ENCODE measurements around the gene FAM222A. TPM values are rescaled to one million over a fixed set of nuclear protein-coding genes. Genes with fewer than 3 reads are reported as not detected.

Gene FAM222A
- total RNA-seq, 1 experiment from 2014 or later: 3.7 TPM

DNA sequence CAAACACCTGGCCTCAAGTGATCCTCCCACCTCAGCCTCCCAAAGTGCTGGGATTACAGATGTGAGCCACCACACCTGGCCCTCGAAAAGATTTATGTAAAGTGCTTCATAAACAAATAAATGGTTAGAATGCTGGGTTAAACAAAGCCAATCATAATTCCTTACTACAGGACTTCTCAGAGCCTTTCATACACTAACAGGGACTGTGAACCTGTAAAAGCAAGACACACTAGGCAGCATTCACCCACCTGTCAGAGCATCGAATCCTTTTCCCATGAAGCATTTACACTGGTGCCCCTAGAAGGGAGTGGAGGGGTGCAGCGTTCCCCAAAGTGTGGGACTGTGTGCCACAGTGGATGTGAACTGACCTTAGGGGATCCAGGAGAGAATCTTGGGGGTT, 90.1 kb downstream of the FAM222A start:
- H4K20me1 ChIP-seq (ENCODE audit: insufficient read depth): no peaks in the 10 kb centered on the region
- DNase-seq (ENCODE audit: low read depth, low spot score): no peak
- no peaks in the 10 kb centered on the region for H3K27me3 ChIP-seq (ENCODE audit: insufficient read depth, low read length)
- RAD21 ChIA-PET (ENCODE audit: low non-redundant PET in 1 of 2, low total read pairs in 2 of 2, uncharacterized antibody in 2 of 2, unreplicated experiment in 2 of 2): no interaction called here
- no peaks in the 10 kb centered on the region for H3K9me3 ChIP-seq (ENCODE audit: control insufficient read depth in 1 of 2, insufficient read depth in 1 of 2, low read depth in 1 of 2, low read length in 2 of 2)
- no peaks in the 10 kb centered on the region for H3K9me2 ChIP-seq (ENCODE audit: insufficient read depth)
- no peaks in the 10 kb centered on the region for H3K36me3 ChIP-seq (ENCODE audit: control insufficient read depth in 1 of 2, insufficient read depth in 2 of 2, low read length in 2 of 2)
- no peak overlapping the region for H2AFZ ChIP-seq (ENCODE audit: low read depth, low read length, poor library complexity, severe bottlenecking)
- H3K4me1 ChIP-seq (ENCODE audit: control insufficient read depth in 1 of 2, insufficient read depth in 2 of 2, low read length in 2 of 2): no peaks in the 10 kb centered on the region
- TF ChIP-seq RAD21 (IDR thresholded peaks at IDR 0.05; ENCODE audit: low read depth): no peak
- TF ChIP-seq, protein P1, sequence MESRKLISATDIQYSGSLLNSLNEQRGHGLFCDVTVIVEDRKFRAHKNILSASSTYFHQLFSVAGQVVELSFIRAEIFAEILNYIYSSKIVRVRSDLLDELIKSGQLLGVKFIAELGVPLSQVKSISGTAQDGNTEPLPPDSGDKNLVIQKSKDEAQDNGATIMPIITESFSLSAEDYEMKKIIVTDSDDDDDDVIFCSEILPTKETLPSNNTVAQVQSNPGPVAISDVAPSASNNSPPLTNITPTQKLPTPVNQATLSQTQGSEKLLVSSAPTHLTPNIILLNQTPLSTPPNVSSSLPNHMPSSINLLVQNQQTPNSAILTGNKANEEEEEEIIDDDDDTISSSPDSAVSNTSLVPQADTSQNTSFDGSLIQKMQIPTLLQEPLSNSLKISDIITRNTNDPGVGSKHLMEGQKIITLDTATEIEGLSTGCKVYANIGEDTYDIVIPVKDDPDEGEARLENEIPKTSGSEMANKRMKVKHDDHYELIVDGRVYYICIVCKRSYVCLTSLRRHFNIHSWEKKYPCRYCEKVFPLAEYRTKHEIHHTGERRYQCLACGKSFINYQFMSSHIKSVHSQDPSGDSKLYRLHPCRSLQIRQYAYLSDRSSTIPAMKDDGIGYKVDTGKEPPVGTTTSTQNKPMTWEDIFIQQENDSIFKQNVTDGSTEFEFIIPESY (IDR thresholded peaks at IDR 0.05; ENCODE audit: extremely low read depth, insufficient replicate concordance, low read length): no peak
- TF ChIP-seq ZFX (IDR thresholded peaks at IDR 0.05): no peak
- no peak for TF ChIP-seq CEBPB (IDR thresholded peaks at IDR 0.05; ENCODE audit: low read depth)
- TF ChIP-seq EZH2 (IDR thresholded peaks at IDR 0.05): no peak
- TF ChIP-seq ELF1 (IDR thresholded peaks at IDR 0.05; ENCODE audit: borderline replicate concordance, low read depth): no peak
- TF ChIP-seq SIN3A (IDR thresholded peaks at IDR 0.05; ENCODE audit: low read depth): no peak
- no peak for TF ChIP-seq JUND (IDR thresholded peaks at IDR 0.05)
- TF ChIP-seq, protein P2, sequence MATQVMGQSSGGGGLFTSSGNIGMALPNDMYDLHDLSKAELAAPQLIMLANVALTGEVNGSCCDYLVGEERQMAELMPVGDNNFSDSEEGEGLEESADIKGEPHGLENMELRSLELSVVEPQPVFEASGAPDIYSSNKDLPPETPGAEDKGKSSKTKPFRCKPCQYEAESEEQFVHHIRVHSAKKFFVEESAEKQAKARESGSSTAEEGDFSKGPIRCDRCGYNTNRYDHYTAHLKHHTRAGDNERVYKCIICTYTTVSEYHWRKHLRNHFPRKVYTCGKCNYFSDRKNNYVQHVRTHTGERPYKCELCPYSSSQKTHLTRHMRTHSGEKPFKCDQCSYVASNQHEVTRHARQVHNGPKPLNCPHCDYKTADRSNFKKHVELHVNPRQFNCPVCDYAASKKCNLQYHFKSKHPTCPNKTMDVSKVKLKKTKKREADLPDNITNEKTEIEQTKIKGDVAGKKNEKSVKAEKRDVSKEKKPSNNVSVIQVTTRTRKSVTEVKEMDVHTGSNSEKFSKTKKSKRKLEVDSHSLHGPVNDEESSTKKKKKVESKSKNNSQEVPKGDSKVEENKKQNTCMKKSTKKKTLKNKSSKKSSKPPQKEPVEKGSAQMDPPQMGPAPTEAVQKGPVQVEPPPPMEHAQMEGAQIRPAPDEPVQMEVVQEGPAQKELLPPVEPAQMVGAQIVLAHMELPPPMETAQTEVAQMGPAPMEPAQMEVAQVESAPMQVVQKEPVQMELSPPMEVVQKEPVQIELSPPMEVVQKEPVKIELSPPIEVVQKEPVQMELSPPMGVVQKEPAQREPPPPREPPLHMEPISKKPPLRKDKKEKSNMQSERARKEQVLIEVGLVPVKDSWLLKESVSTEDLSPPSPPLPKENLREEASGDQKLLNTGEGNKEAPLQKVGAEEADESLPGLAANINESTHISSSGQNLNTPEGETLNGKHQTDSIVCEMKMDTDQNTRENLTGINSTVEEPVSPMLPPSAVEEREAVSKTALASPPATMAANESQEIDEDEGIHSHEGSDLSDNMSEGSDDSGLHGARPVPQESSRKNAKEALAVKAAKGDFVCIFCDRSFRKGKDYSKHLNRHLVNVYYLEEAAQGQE (IDR thresholded peaks at IDR 0.05; ENCODE audit: low read depth): no peak
- TF ChIP-seq, protein P3, sequence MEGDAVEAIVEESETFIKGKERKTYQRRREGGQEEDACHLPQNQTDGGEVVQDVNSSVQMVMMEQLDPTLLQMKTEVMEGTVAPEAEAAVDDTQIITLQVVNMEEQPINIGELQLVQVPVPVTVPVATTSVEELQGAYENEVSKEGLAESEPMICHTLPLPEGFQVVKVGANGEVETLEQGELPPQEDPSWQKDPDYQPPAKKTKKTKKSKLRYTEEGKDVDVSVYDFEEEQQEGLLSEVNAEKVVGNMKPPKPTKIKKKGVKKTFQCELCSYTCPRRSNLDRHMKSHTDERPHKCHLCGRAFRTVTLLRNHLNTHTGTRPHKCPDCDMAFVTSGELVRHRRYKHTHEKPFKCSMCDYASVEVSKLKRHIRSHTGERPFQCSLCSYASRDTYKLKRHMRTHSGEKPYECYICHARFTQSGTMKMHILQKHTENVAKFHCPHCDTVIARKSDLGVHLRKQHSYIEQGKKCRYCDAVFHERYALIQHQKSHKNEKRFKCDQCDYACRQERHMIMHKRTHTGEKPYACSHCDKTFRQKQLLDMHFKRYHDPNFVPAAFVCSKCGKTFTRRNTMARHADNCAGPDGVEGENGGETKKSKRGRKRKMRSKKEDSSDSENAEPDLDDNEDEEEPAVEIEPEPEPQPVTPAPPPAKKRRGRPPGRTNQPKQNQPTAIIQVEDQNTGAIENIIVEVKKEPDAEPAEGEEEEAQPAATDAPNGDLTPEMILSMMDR (IDR thresholded peaks at IDR 0.05 in 2 of 3, conservative IDR thresholded peaks at IDR 0.05 in 1 of 3; ENCODE audit: borderline replicate concordance in 1 of 3, insufficient read depth in 1 of 3, low read depth in 2 of 3, low read length in 2 of 3): no peak
- no peak for TF ChIP-seq TCF7L2 (IDR thresholded peaks at IDR 0.05; ENCODE audit: borderline replicate concordance, extremely low read depth, insufficient read depth, insufficient read length)
- no peak for TF ChIP-seq SRF (IDR thresholded peaks at IDR 0.05; ENCODE audit: low read depth)
- no peak for TF ChIP-seq YY1 (IDR thresholded peaks at IDR 0.05; ENCODE audit: extremely low read depth, insufficient replicate concordance, low read depth, low read length)
- TF ChIP-seq POLR2A (IDR thresholded peaks at IDR 0.05; ENCODE audit: borderline replicate concordance, extremely low read depth, insufficient read depth, insufficient read length): no peak
- TF ChIP-seq, protein P4, sequence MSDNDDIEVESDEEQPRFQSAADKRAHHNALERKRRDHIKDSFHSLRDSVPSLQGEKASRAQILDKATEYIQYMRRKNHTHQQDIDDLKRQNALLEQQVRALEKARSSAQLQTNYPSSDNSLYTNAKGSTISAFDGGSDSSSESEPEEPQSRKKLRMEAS (IDR thresholded peaks at IDR 0.05): no peak
- no peak overlapping the region for H3K4me3 ChIP-seq (replicated peaks in 1 of 2; ENCODE audit: low read depth in 1 of 2, low read length in 2 of 2)
- H3K4me2 ChIP-seq (ENCODE audit: low read length): no peak overlapping the region
- CTCF ChIA-PET: interaction anchor here (1.1 to 2.4 kb wide), 2 partner anchors 42 to 796 kb away, joined by 3 to 19 read pairs; no protein-coding TSS in a partner anchor
- no peak for ATAC-seq
- no peak overlapping the region for H3K9ac ChIP-seq (ENCODE audit: low read length)
- H3K27ac ChIP-seq (ENCODE audit: low read depth, low read length): no peak overlapping the region
- intact Hi-C loops (cut with micrococcal nuclease): loop anchor here (2.0 kb wide), 1 partner anchor 77 kb away; the partner anchor contains the start of gene GLTP
- BruUV-seq (replicated peaks): no TSS peak
- POLR2A ChIA-PET: no interaction called here
- H3K79me2 ChIP-seq (ENCODE audit: insufficient read depth, low read length): no peaks in the 10 kb centered on the region
